Right ventricle myocardium superior (tissue), 1 donor: ENCODE measurements around the gene RTN4R. TPM values are rescaled to one million over a fixed set of nuclear protein-coding genes. Genes with fewer than 3 reads are reported as not detected.
"Not testable (repeated sequence)": the region's sequence is repeated elsewhere in the genome, so short reads cannot be mapped to it uniquely, and the experiment has no call there.

Source experiments
- ATAC-seq: fragments of 200-7000 bp; cut with Tn5 transposase; one replicate; pipeline ENCODE4 v1.9.1; 2020; ENCODE audit warnings: mild to moderate bottlenecking; ENCODE audit not compliant: poor library complexity
- DNase-seq: peaks from one replicate; pipeline ENCODE4 v3.0.0-alpha.2; 2020
- intact Hi-C: fragments of 100-400 bp; cut with DNase I; formaldehyde crosslinking; loops from one replicate; pipeline ENCODE4 v1.11.2; 2022
- total RNA-seq: library from RNA; stranded (reverse); fragmentation: NEBNext Ultra II Directional; extraction: Animal tissue kit (Norgen Biotek cat#: 25700); gene quantifications from one replicate; pipeline ENCODE4 v1.2.1, GENCODE V29; 2021
- donor health status: DM: no; HTN: yes; CAD: no; lungs with severe emphysema.

Gene RTN4R
- total RNA-seq, 1 donor from 2014 or later, result 0.75 TPM

DNA sequence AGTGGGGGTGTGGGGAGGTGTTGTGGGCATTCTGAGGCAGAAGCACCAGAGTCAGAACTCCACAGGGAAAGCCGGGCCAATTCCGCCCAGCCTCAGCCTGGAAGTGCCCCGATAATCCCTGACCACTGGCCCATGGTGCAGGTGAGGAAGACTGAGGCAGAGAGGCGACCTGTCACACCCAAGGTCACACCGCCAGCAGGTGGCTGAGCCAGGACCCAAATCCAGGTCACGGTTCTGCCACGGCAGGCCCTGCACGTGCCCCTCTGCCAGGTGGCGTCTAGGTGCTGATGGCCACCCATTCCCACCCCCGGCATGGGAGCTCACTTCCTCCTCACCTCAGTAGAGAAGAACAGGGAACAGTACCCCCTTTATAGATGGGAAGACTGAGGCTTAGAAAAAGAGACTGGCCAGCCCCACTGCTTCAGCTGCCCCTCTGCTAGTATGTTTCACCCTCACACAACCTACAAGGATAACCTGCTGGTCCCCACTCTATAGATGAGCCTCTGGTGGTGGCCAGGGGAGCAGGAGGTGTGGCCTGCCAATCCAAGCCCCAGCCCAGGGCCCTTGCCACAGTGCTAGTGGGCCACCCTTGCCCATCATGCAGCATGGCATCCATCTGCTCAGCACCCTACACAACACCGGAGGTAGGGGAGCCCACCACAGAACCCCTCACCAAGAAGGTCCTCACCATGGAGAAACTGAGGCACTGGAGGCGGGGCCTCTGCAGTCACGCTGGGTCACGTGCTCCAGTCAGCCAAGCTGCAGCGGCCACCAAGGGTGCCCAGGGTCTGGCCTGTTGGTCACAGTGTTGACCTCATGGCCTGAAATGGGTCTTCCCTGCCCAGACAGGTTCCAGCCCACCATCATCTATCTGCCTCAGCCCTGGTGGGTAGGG is 2.1 kb downstream of the RTN4R start:
- intact Hi-C loops, result loop anchor here (5.0 kb wide), 1 partner anchor 109 kb away; no protein-coding TSS in a partner anchor
- not testable (repeated sequence) for ATAC-seq, DNase-seq

DNA sequence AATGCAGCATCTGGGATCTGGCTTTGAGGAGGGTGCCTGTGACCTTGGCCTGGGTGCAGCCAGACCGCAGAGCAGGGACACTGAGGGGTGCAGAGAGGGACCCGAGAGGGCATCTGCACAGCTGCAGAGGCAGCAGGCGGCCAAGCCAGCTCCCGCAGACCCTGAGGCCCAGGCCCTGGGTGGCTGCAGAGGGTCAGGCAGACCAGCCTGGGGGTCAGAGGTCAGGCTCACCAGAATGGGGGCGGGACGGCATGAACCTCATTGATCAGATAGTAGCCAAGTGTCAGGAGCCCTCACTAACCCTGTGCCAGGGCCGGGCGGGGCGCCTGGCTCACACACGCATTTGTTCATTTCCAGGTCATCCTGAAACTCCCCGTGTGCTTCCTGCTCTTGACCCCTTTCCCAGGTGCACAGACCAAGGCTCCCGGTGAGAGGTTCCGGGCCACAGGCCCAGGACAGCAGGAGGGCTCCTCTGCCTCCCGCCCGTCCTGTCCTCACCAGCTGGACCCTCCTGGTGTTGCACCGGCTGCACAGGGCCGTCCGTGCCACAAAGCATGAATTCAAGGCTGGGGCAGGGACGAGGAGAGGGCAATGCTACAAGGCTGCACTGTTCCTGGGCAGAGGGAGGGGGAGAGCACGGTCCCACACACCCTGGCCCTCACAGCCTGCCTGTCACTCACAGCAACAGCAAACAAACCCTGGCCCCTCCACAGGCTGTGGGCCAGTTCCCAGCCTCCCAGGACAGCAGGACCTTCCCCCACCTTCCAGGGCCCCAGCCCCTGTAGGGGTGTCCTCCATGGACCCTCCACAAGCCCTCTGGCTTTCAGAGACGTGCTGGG is 3.3 kb downstream of the RTN4R start:
- intact Hi-C loops, result loop anchor here (5.0 kb wide), 1 partner anchor 108 kb away; no protein-coding TSS in a partner anchor
- ATAC-seq (no peak), DNase-seq (no peak)

DNA sequence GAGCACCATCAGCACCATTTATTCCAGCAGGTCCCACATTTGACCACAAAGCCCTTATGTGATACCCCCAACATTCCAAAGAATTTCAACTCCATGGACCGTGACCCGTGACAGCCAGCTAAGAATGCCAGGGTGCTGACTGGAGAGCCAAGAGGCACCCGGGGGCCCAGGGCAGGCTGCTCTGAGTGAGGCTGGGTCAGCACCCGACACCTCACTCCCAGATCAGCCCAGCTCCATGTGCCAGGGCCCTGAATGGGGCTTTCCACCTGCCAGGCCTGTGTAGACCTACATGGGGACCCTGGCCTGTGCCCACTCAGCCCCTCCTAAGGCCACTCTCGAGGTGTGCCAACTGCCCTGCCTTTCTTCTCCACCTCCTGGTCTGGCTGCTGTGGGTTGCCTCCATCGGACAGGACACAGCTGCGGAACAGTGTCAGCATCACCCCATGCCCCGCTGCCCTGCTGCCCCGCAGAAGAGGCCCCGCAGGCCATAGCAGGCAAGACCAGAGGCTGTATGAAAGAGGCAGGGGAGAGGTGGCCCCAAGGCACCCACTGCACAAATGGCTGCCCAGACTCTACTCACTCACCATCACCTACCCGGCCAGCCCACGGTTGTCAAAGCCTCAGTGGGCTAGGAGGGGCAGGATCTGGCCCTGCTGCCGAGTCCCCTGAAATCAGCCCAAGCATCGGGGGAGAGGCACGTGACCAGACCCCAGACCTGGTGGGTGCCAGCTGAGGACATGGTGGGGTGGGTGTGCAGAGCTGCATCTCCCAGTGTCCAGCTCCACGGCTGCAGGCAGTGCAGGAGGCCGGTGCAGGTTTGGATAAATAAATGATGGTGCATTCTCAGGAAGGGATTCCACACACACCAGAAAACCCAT is 4.5 kb downstream of the RTN4R start:
- DNase-seq, ATAC-seq, intact Hi-C loops: not testable (repeated sequence)

DNA sequence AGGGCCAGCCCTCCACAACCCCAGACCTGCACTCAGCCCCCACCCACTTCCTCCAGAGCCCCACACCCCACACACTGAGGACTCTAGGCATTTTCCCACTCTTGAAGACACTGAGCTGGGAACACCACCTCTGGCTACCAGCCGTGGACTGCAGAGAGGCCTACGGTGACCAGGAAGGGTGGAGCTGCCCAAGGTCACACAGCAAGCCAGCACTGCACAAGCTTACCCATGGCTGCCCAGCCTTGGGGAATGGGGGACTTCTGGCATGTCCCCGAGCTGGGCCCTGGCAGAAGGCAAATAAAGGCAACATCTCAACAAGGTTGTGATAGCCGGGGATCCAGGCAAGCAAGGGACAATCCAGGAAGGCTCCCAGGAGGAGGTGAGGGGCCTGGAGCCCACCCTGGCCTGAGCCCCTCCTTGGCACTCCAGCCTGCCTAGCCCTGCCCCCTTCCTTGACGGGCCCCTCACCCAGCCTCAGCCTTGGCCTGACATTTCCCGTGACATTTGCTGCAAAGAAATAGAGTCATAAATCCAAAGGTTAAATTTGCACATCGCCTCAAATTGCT is 5.5 kb downstream of the RTN4R start:
- ATAC-seq (no peak), DNase-seq (no peak)
- intact Hi-C loops, result no loop called here

DNA sequence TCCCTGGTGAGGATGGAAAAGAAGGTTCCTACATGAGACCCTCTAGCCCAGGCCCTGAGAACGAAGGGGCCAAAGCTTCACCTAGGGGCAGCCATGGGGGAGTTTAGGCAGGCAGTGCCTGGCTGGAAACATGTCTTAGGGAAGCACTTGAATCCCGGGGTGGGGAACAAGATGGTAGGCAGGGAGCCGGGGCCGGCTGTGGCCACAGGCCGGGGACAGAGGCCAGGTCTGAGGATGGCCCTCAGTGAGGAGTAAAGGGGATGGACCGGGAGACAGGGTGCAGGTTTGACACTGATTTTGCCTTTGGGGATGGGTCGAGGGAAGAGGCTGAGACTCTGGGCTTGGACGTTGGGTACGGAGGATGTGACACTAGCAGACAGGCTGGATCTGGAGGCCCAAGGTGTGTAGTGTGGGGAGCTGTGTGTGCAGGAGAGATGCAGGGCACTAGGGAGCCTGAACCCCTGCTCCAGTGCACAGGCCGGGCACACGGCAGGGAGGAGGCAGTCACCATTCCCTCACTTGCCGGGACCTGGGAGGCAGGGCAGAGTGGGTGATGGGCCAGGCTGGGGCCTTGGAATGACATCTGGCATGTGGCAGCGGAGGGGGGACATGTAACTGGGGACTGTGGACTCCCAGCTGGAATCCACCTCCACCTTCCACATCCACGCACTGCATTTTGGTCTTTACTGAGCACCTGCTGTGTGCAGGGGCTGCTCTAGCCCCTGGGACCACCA is 6.1 kb downstream of the RTN4R start:
- no peak for ATAC-seq
- intact Hi-C loops, result no loop called here
- no peak for DNase-seq

DNA sequence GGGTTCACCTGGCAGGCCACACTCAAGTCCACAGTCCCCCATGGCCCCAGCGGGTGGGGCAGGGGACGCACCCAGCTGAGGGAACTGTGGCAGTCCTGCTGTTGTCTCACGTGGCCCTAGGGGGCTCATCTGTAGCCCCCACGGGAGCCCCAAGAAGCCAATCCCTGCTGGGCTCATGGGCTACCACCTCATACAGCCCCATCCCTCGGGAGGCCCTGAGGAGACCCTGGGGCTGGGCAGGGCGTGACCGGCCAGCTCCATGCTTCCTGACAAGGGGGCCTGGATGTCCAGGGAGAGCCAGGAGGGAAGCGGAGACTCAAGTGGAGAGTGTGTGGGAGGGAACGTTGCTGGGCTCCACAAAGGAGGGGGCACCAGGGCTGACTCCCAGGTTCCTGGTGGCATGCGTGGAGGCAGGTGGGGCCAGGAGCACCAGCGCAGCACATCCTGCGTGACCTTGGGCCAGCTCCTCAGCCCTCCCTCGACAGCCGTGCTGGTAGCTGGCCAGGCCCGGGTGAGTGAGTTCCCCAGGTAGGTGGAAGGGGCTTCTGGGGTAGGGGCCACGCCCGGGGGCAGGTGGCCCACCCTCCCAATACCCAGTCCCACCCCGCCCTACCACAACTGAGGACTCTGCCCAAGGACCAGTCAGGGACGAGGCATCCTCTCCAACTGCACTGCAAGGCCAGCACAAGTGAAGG is 7.9 kb downstream of the RTN4R start:
- ATAC-seq (no peak), DNase-seq (no peak)
- intact Hi-C loops, result no loop called here

DNA sequence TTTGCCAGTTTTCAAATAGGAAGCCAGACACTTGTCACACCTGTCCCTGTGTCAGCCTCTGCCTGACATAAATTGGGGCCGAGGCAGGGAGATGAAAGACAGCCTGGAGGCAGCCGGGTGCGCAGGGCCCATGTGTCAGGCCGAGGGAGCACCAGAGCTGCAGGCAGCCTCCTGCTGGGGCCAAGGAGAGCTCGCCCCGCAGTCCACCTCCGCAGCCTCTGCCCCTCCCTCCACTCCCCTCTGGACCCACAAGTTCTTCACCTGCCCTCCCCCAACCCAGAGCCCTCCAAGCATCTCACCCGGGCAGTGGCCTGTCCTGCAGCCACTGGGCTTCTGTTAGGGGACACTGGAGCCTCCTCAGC is 8.8 kb downstream of the RTN4R start:
- intact Hi-C loops, result no loop called here

DNA sequence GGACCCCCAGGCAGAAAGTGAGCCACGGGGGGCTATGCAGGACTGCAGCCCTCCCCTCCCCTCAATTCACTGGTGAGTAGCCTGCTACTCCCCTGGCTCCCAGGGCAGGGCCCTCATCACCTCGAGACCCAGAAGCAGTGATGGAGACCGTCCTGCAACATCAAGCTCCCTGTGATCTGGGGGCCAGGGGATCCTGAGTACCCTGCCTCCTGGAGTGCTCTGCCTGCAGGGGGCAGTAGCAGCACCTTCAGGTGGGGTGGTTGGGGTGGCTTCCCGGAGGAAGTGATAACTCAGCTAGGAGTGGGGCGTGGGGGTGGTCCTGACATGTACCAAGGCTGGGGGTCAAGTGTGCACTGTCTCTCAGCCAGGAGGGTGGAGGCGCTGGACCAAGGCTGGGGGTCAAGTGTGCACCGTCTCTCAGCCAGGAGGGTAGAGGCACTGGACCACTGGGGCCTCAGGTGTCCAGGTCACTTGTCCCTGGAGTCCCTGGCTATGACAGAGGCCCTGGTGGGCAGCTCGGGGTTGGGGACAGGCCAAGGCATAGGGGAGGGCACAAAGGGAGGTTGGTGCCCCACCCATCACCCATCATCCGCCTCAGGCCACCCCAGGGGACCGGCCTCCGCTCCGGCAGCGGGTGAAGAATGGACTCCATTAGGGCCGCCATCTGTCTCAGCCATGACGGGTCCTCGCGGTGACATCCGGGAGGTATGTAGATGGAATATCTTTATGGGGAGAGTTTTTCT is 9.4 kb downstream of the RTN4R start:
- ATAC-seq (no peak), DNase-seq (no peak)
- intact Hi-C loops, result no loop called here

More for the DNA sequence above, 8.8 kb downstream of the RTN4R start:
- no peak for DNase-seq
- no peak for ATAC-seq

DNA sequence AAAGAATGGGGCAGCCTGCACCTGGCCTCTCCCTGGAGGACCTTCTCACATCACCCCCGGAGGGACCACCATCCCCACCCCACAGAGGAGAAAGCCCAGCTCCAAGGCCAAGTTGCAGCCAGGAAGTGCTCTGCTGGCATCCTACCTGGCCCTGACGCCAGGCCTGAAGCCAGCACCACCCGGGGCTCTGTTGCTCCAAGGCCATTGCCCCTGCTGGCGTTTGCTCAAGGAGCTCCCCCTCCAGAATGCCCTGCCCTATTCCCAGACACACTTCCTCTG is 10.2 kb downstream of the RTN4R start:
- intact Hi-C loops, result no loop called here
- DNase-seq (no peak), ATAC-seq (no peak)

DNA sequence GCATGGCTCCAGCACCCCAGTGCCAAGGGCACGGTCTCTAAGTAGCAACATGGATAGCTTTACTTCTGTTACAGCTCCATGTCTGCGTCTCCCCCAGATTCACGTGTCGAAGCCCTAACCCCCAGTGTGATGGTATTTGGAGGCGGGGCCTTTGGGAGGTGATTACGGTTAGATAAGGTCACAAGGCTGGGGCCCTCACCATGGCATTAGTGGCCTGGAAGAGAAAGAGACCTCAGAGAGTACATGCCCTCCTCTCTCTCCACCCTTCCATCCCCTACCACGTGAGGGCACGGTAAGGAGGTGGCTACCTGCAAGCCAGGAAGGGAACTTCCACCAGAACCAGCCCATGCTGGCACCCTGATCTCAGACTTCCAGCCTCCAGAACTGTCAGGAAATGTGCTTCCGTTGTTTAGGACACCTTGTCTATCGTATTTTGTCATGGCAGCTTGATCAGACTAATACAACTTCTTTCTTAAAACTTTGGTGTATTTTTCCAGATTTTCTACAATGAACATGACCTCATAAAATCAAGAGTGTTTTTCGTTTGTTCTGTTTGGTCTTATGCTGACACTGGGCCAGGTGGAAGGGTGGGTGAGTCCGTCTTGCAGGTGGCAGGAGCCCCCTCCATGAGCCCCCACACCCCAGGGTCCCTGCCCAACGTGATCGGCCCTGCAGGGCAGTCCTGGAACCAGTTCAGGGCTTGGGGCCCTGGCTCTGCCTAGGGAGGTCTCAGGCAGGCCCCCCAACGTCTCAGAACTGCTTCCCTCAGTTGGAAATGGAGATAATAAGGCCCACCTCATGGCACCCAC is 10.7 kb downstream of the RTN4R start:
- ATAC-seq, result no peak
- intact Hi-C loops, result no loop called here
- no peak for DNase-seq

DNA sequence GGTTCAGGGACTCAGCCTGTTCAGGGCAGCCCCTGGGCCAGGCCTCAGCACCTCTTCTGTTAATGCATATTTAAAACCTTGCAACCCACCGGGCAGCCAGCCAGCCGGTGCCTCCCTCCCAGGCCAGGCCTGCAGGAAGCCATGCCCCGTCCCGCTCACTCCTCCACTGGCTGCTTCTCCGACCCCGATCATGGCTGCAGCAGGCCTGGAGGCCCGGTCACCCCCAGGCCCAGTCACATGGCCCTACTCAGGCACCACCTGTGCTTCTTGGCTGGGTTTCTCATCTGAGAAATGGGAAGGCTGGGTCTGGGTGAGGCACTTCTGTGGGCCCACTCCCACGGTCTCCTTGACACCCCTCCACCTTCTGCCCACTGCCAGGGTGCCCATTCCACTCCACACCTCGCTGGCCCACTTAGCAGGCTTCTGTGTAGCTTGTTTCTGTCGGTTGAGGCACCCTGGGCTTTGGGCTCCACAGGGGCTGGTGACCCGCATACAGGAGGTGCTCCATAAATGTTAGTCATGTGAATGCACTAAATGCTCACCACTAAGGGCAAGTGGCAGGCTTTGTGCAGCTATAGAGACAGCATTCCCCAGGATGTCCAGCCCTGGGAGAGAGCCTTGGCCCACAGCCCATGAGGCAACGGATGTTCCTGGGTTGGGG is 11.4 kb downstream of the RTN4R start:
- intact Hi-C loops, result no loop called here
- ATAC-seq, result no peak
- no peak for DNase-seq

DNA sequence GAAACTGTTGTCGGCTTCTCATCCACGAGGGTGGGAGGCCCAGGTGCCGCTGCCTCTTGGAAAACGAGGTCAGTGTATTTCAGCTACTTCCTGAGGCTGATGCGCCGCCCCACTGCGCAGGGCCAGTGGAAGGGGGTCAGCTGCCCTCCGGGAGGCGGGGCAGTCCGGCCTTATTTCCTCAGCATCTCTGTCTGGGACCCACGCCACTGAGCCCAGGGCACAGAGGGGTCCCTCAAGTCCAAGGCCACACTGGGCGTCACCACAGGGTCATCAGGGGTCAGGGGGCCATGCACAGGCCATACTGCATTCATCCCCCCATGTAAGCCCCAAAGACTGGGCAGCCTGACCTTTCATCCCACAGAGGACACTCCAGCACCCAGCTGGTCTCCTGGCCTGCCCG is 12.1 kb downstream of the RTN4R start:
- DNase-seq (no peak), ATAC-seq (no peak)
- intact Hi-C loops, result no loop called here

DNA sequence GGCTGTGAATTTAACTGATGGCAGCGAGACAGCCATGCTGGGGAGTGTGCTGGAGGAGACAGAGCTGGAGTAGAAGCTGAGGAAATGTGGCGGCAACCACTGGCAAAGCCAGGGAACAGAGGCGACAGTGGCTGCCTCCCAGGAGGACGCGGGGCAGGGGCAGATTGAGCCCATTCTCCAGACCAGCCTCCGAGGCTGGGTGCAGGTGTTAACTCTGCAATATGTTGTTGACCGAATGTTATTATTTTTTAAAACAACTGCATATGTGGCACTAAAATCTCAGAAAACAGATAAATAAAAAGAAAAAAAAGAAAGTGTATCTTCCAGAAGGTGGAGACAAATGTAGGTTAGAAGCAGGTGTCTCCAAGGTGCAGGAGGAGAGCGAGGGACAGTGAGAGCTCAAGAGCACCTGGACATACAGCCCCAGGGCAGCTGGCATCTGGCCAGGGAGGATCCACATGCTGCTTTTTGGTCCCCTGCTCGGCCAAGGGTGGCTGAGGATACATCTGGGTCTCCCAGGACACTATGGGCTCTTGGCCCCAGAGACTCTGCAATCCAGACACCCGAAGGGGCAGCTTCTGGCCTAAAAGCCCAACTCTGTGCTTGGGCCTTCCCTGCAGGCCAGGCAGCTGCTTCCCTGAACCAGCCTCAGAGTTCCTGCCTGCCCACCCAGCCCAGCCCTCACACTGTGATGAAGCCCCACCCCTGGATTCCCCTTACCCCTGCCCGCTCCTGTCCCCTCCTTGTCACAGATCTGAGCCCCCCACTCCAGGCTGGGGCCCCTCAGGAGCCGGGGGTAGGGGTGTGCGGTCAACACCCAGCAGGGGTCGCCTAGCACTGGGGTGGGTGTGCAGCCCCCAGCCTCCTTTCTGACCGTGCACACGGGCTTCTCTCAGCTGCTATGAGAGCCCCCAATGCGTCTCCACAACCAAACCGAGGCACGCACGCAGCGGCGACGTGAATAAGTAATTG is 12.9 kb downstream of the RTN4R start:
- ATAC-seq (no peak), DNase-seq (no peak)
- intact Hi-C loops, result no loop called here

DNA sequence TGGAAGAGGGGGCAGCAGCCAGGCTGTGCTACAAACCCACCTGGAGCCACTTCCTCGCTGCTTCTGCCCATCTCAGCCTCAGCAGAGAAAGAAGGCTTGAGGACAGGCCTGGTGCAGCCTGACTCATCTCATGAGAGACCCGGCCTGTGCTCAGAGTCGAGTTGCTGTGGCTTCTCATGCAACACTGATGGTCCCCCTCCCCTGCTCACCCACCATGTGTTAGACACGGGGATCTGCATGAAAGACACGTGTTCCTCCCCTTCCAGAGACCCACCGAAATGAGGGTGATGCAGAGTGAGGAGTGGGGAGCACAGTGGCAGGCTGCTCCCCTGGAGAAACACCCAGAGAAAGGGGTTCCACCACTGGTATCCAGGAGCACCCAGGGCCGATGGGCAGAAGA is 15.0 kb downstream of the RTN4R start:
- intact Hi-C loops, result no loop called here
- ATAC-seq (no peak), DNase-seq (no peak)

DNA sequence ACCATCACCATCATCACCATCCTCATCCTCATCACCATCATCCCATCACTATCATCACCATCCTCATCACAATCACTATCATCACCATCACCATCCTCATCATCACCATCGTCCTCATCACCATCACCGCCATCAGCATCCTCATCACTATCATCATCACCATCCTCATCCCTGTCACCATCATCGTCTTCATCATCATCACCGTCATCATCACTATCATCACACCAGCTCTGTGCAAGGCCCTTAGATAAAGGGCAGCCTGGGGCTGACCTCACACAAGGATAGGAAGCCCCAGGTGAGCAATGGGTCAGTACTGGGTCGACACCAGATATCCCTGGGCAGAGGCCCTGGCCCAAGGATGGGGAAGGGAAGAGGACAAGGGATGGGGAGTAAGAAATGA is 16.1 kb downstream of the RTN4R start:
- ATAC-seq (no peak), DNase-seq (no peak)
- intact Hi-C loops, result no loop called here
